GM21381 (cell line): Measurements from ENCODE around the gene ABCF1.
A peak's percentile ranks its signal among the peaks of the same experiment; 100 is the strongest.

Experiments
- ATAC-seq: cut with Tn5 transposase; IDR thresholded peaks from one replicate; pipeline ENCODE4 v1.9.1; 2021; ENCODE audit warnings: mild to moderate bottlenecking, moderate library complexity; ENCODE audit not compliant: unreplicated experiment

Gene ABCF1

DNA sequence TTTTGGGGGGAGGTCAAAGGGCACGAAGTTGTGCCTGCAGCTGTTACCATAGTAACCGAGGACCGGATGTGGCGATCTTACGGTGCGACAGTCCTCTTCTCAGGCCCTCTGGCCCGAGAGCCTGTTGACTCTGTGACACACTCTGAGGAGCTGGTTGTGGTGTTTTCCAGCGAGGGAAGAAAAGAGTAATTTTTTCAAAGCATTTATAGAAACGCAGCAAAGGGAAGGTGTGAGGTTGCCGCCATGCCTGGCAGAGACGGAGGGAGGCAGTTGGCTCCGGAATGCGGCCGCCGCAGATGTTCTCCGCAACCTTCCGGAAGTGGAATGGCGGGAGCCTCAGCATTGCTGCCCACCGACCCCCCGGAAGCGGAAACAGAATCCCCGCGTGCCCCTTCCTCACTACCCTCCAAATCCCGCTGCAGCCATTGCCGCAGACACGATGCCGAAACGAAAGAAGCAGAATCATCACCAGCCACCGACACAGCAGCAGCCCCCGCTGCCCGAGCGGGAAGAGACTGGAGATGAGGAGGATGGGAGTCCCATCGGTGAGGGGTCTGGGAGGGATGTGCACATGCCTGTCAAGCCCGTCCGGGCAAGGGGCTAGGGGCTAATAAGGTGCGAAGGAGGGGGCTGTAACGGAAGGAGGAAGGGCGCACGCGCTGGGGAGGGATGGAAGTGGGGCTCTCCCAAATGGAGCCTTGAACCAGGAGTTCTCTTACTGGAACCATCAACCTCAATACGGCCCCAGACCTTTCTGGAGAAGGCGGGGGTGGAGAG is 14.1 kb upstream of the ABCF1 start, which contains the start of gene PRR3:
Gene PRR3 (plus strand): TSS at position 390 of the 777 bp plus-strand sequence. CDS start 50 bp downstream, at position 440.
- peak; percentile 49 for ATAC-seq

DNA sequence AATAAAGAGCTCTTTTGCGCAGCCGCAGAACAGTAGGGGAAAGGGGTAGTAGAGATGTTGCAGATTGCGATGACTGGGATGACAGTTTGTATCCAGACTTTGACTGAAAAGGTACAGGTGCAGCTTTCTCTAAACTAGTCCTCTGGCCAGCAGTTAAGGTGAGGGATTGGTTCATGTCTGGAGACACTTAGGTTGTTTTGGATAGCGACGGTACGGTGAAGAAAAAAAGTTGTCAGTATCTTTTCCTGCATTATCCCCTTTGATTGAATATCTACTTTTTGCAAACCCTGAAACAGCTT is 13.6 kb upstream of the ABCF1 start:
- ATAC-seq, result no peak

DNA sequence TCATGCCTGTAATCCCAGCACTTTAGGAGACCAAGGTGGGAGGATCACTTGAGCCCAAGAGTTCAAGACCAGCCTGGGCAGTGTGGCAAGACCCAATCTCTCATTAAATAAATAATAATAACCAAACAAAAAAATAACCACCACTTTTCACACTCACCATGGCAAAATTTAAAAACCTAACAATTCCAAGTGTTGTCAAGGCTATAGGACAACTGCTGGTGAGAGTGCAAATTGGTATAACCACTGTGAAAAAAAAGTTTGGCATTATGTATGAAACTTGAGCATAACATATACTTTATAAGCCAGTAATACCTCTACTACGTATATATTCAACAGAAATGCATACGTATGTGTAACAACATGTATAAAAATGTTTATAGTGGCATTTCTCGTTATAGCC is 10.3 kb upstream of the ABCF1 start:
- no peak for ATAC-seq

GRCh38 chr6:30562470-30563425 is 8.5 kb upstream of the ABCF1 start:
- ATAC-seq, result no peak

- ATAC-seq, result no peak
Measured at GRCh38 chr6:30564114-30564513, 7.1 kb upstream of the ABCF1 start.

GRCh38 chr6:30565772-30566171 is 5.5 kb upstream of the ABCF1 start:
- ATAC-seq, result no peak

DNA sequence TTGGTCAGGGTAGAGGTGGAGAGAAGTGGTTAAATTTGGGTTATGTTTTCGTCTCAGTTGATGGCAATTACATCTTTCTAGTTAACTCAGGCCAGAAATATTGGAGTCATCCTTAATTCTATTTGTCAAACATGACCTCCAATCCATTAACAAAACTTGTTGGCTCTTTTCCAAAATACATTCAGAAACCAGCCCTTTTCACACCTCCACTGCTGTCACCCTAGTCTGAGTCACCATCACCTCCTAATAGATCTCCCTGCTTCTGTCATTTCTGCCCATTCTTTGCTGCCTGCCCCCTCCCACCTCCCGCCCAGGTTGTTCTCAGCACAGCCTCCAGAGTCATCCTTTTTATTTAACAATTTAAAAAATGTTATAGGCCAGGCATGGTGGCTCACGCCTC is 3.0 kb upstream of the ABCF1 start:
- no peak for ATAC-seq

DNA sequence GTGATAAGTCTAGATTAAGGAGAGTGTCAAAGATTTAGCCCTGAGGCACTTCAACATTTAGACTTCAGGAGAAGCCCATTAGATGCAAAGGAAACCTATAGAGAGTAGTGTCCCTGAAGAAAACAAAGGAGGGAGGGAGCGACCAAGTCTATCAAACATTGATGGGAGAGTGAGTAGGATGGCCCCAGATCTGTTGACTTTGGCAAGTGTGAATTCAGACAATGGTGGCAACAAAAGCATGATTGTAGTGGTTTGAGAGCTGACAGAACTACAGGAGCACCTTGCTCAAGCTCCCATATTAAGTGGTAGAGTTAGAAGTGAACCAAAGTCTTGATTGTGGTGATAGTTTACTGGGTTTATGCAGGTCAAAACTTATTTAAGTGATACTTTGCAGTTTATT is 979 bp upstream of the ABCF1 start:
- no peak for ATAC-seq

DNA sequence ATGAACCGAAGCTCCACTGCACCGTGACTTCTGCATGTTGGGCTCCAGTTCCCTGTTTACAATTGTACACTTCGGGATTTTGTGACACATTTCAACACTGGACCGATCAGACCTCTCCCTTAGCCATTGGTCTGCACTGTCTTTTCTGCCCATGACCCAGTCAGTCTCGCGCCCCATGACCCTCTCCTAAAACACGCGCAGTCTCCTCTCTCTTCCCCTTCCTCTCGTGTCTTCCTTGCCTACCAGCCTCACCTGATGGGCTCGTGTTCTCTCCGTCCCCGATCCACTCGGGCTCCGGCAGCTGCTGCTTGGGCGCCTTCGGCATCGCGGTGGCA is 535 bp upstream of the ABCF1 start:
- ATAC-seq, result peak; percentile 5

DNA sequence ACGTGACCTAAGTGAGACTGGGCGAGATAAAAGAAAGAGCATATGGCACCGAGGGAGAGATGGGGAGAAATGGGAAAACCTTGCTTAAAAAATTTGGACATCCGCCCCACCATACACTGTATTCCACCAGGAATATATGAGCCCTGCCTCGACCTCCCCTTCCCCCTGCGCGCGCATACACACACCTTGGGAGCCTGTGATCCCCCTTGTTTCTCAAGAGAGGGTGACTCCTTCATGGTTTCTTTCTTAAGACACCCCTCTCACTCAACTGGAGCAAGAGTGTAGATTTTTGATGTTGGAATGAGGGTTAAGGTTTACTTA is 480 bp downstream of the ABCF1 start:
- no peak for ATAC-seq

DNA sequence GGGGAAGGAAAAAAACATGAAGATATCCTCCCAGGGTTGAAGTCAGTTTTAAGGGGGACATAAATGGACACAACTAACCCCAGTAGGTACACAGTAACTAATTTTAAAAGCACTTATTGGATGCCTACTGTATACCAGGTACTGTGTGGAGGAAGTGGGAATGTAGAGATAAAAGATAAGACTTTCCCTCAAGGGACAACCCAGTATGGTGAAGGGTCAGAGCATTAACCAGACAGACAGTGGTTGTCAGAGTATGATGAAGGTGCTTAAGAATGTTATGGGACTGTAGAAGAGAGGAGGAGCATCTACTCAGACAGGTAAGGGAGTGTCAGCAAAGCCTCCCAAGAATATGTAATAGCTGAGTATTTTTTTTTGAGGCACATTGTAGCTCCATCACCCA is 906 bp downstream of the ABCF1 start:
- no peak for ATAC-seq

- ATAC-seq, result no peak
Measured at GRCh38 chr6:30573113-30573512, 1.9 kb downstream of the ABCF1 start.

DNA sequence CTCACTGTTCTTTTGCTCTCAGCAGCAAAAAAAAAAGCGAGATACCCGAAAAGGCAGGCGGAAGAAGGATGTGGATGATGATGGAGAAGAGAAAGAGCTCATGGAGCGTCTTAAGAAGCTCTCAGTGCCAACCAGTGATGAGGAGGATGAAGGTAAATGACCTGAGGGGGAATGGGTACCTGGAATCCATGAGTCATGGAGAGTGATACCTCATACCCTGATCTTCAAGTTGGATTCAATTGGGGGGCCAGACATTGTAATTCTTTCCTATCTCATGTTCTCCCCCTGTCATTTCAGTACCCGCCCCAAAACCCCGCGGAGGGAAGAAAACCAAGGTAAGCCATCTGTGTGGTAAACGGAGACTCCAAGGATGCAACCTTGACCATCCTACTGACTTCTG is 6.8 kb downstream of the ABCF1 start:
- no peak for ATAC-seq

DNA sequence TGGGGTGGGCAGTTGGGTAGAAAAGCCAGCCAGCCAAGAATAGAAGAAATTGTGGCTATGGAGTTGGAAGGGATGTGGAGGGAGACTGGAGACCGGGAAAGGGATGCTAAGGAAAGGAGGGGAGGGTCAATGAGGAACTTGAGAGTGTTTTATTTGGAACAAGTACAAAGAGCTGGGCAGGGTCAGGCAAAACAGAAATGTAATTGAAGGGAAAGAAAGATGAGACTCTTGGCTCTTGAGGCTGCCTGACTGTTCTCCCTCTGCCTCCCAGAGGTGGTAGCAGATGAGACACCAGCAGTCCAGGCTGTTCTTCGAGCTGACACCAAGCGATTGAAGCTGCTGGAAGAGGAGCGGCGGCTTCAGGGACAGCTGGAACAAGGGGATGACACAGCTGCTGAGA is 12.7 kb downstream of the ABCF1 start:
- no peak for ATAC-seq

- ATAC-seq, result no peak
Measured at GRCh38 chr6:30589754-30590358, 18.6 kb downstream of the ABCF1 start.

DNA sequence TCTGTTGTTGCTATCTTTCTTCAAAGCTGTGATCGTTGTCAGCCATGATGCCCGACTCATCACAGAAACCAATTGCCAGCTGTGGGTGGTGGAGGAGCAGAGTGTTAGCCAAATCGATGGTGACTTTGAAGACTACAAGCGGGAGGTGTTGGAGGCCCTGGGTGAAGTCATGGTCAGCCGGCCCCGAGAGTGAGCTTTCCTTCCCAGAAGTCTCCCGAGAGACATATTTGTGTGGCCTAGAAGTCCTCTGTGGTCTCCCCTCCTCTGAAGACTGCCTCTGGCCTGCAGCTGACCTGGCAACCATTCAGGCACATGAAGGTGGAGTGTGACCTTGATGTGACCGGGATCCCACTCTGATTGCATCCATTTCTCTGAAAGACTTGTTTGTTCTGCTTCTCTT is 19.3 kb downstream of the ABCF1 start:
- ATAC-seq, result no peak

- no peak for ATAC-seq
Measured at GRCh38 chr6:30591008-30591407, 19.8 kb downstream of the ABCF1 start.

DNA sequence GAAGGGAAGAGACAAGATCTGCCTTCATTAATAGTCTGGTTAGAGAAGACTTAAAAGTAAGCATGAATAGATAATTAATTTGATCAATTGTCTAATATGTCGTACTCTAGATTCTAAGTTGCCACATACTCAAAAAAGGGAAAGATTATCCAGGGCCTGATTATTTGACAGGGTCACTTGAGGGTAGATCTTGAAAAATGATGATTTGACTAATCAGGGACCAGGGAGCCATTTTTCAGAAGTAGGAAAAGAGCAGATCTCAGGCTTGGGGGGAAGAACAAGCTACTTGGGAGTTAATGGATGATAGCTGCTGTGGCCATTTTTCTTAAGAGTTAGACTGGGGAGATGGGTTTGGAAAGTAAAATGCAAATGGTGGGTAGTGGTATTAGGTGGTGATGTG is 21.0 kb downstream of the ABCF1 start:
- ATAC-seq, result no peak

DNA sequence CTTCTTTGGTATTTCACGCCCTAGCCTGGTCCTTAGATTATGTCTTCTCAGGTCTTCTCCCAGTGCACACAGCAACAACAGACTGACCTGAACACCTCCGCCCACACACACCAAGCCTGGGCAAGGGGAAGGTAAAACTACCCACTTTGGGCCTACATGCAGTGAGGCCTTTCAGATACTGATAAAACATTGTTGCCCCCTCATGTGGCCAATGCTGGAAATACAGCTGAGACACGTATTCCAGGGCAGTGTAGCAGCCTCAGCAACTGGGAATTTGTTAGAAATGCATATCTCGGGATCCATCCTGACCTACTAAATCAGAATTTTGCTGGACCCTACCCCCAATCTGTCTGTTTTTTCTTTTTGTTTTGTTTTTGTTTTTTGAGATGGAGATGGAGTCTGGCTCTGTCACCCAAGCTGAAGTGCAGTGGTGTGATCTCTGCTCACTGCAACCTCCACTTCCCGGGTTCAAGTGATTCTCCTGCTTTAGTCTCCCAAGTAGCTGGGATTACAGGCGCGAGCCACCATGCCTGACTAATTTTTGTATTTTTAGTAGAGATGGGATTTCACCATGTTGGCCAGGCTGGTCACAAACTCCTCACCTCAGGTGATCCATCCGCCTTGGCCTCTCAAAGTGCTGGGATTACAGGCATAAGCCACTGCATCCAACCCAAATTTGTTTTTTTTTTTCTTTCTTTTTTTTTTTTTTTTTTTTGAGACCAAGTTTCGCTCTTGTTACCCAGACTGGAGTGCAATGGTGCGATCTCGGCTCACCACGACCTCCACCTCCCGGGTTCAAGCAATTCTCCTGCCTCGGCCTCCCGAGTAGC is 26.3 kb downstream of the ABCF1 start:
- ATAC-seq, result peak; percentile 54

GRCh38 chr6:30598912-30599624 is 27.8 kb downstream of the ABCF1 start:
- ATAC-seq, result no peak
